ENCODE results near the gene HIC1.

Gene HIC1

GRCh38 chr17:2107050-2107449 is 52.1 kb downstream of the HIC1 start:
- no peak for DNase-seq

- no peak for DNase-seq
These were observed 52.6 kb downstream of the HIC1 start for GRCh38 chr17:2107506-2107905.

- no peak for DNase-seq
These were observed 53.3 kb downstream of the HIC1 start for GRCh38 chr17:2108170-2108569.

- no peak for DNase-seq
These were observed 55.5 kb downstream of the HIC1 start for GRCh38 chr17:2110436-2110835.

GRCh38 chr17:2111691-2112090 is 56.8 kb downstream of the HIC1 start:
- DNase-seq: no peak

Measured in activated CD4-positive, alpha-beta T cell treated with anti-CD3 and anti-CD28 coated beads for 1 hour (primary cell).